PC-3 (cell line): Measurements from ENCODE around the gene FOXB1. TPM values are rescaled to one million over a fixed set of nuclear protein-coding genes. Genes with fewer than 3 reads are reported as not detected.

Source experiments
- ATAC-seq: fragments of 200-7000 bp; cut with Tn5 transposase; 2 replicates; pipeline ENCODE4 v1.9.1; 2020; ENCODE audit warnings: mild to moderate bottlenecking, moderate library complexity
- BruUV-seq: library from RNA; stranded (reverse); fragments of 400-500 nt; replicated peaks from 2 replicates; lab custom pipeline; 2021; lab: Mats Ljungman, UMichigan
- CTCF ChIA-PET: fragments of 300-600 bp; sonication (Branson Sonifier 250); formaldehyde crosslinking; loops from one replicate; lab custom pipeline; 2022; ENCODE audit warnings: antibody characterized with exemption; lab: Charles Lee
- POLR2A ChIA-PET: fragments of 300-600 bp; sonication (Branson Sonifier 250); formaldehyde crosslinking; loops from one replicate; lab custom pipeline; 2022; ENCODE audit warnings: antibody characterized with exemption; ENCODE audit not compliant: unreplicated experiment; lab: Charles Lee
- DNase-seq: peaks from one replicate; pipeline ENCODE4 v3.0.0-alpha.2; 2015
- H2AFZ ChIP-seq: fragments of 300-600 bp; sonication (generic); 2 replicates; pipeline ENCODE4 v1.6.0; 2016; ENCODE audit warnings: antibody characterized with exemption, low read length
- H3F3A ChIP-seq: fragments of 300-600 bp; sonication (generic); one replicate; pipeline ENCODE4 v1.6.0; 2017; ENCODE audit warnings: antibody characterized with exemption, low read length, control low read depth, mild to moderate bottlenecking; ENCODE audit not compliant: unreplicated experiment
- H3K27ac ChIP-seq: fragments of 300-600 bp; sonication (generic); 2 replicates; pipeline ENCODE4 v1.5.1; 2016; ENCODE audit warnings: mild to moderate bottlenecking, low read length
- H3K27me3 ChIP-seq: fragments of 300-600 bp; sonication (generic); 2 replicates; pipeline ENCODE4 v1.6.1; 2016; ENCODE audit warnings: low read length, mixed read lengths
- H3K36me3 ChIP-seq: fragments of 300-600 bp; sonication (generic); 2 replicates; pipeline ENCODE4 v1.6.1; 2016; ENCODE audit warnings: low read depth, mixed run types, low read length, mixed read lengths
- H3K4me1 ChIP-seq: fragments of 300-600 bp; sonication (generic); 2 replicates; pipeline ENCODE4 v1.5.1; 2016; ENCODE audit warnings: low read length; ENCODE audit not compliant: insufficient read depth
- H3K4me2 ChIP-seq: fragments of 300-600 bp; sonication (generic); 2 replicates; pipeline ENCODE4 v1.6.0; 2016; ENCODE audit warnings: low read length
- H3K4me3 ChIP-seq: fragments of 300-600 bp; sonication (generic); 2 replicates; pipeline ENCODE4 v1.5.1; 2016; ENCODE audit warnings: mild to moderate bottlenecking, low read length, mixed read lengths
- H3K79me2 ChIP-seq: fragments of 300-600 bp; sonication (generic); 2 replicates; pipeline ENCODE4 v1.6.1; 2017; ENCODE audit warnings: low read length, mixed read lengths
- H3K9ac ChIP-seq: fragments of 300-600 bp; sonication (generic); 2 replicates; pipeline ENCODE4 v1.6.0; 2016; ENCODE audit warnings: mild to moderate bottlenecking, low read length
- H3K9me2 ChIP-seq: fragments of 300-600 bp; sonication (generic); replicated peaks from 2 replicates; pipeline ENCODE4 v1.6.1; 2016; ENCODE audit warnings: mixed run types, low read length, mixed read lengths
- H3K9me3 ChIP-seq: fragments of 300-600 bp; sonication (generic); 2 replicates; pipeline ENCODE4 v1.6.1; 2016; ENCODE audit warnings: low read length, mixed read lengths
- H4K20me1 ChIP-seq: fragments of 300-600 bp; sonication (generic); 2 replicates; pipeline ENCODE4 v1.6.1; 2016; ENCODE audit warnings: low read length, mixed read lengths
- EZH2 ChIP-seq: fragments of 300-600 bp; sonication (generic); IDR thresholded peaks from one replicate; pipeline ENCODE4 v1.6.1; 2017; ENCODE audit warnings: antibody characterized with exemption, mild to moderate bottlenecking, low read length; ENCODE audit not compliant: unreplicated experiment
- EZH2phosphoT487 ChIP-seq: fragments of 300-600 bp; sonication (generic); IDR thresholded peaks from 2 replicates; pipeline ENCODE4 v1.6.1; 2018; ENCODE audit warnings: mild to moderate bottlenecking, antibody characterized with exemption, low read length, borderline replicate concordance
- intact Hi-C: fragments of 100-400 bp; cut with micrococcal nuclease; formaldehyde crosslinking; loops from 2 replicates; pipeline ENCODE4 v1.9.0; 2023
- total RNA-seq: library from RNA; depleted of rRNA; stranded (reverse); fragments of >200 nt; gene quantifications from 2 replicates; pipeline ENCODE4 v1.2.3, GENCODE V29; 2014
- TF ChIP-seq, protein P1 (sequence below): fragments of 300-600 bp; sonication (generic); conservative IDR thresholded peaks from 2 replicates; pipeline ENCODE4 v1.5.1; 2017; ENCODE audit warnings: antibody characterized with exemption, low read depth, mild to moderate bottlenecking, low read length

The FOXB1 gene
- total RNA-seq, 1 experiment from 2014 or later: not detected

- ChIA-PET CTCF (no interaction called here), POLR2A (no interaction called here)
- TF ChIP-seq EZH2phosphoT487 (no peak), EZH2 (no peak)
- TF ChIP-seq, protein P1, sequence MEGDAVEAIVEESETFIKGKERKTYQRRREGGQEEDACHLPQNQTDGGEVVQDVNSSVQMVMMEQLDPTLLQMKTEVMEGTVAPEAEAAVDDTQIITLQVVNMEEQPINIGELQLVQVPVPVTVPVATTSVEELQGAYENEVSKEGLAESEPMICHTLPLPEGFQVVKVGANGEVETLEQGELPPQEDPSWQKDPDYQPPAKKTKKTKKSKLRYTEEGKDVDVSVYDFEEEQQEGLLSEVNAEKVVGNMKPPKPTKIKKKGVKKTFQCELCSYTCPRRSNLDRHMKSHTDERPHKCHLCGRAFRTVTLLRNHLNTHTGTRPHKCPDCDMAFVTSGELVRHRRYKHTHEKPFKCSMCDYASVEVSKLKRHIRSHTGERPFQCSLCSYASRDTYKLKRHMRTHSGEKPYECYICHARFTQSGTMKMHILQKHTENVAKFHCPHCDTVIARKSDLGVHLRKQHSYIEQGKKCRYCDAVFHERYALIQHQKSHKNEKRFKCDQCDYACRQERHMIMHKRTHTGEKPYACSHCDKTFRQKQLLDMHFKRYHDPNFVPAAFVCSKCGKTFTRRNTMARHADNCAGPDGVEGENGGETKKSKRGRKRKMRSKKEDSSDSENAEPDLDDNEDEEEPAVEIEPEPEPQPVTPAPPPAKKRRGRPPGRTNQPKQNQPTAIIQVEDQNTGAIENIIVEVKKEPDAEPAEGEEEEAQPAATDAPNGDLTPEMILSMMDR: no peak
- Histone ChIP-seq H3K36me3 (no peaks in the 10 kb centered on the region), H3K9me3 (no peaks in the 10 kb centered on the region), H3K27ac (no peak overlapping the region), H4K20me1 (no peaks in the 10 kb centered on the region), H3K9ac (no peak overlapping the region), H3K9me2 (no peaks in the 10 kb centered on the region), H3K4me2 (no peak overlapping the region), H3K79me2 (no peaks in the 10 kb centered on the region), H3K4me1 (no peaks in the 10 kb centered on the region), H3K4me3 (no peak overlapping the region), H3K27me3 (peaks cover 44% of the 10 kb centered on the region), H3F3A (no peaks in the 10 kb centered on the region), H2AFZ (no peak overlapping the region)
- ATAC-seq: no peak
- no peak for DNase-seq
- intact Hi-C loops: no loop called here
- BruUV-seq: no TSS peak
These were observed 38.4 kb upstream of the FOXB1 start for GRCh38 chr15:59965741-59966140.

DNA sequence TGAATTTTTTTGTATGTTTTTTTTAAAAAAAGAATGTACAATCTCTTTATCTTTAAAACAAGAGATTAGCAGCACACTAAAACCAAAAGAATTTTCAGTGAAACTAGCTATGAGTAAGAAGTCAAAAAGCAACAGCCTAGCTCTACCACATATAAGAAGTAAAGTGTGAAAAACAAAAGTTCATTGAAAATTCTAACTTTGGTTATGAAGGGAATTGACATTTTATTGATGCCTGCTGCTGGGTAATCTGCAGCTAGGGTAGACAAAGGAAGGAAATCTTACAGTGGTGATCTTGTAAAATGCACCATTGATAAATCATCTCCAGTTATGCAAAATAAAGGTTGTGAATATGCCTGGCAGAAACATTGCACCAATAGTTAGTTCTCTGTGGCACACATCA lies 37.8 kb upstream of the FOXB1 start:
- peaks cover 44% of the 10 kb centered on the region for H3K27me3 ChIP-seq
- POLR2A ChIA-PET: no interaction called here
- H3K79me2 ChIP-seq: no peaks in the 10 kb centered on the region
- BruUV-seq: no TSS peak
- no peaks in the 10 kb centered on the region for H3K9me3 ChIP-seq
- no peaks in the 10 kb centered on the region for H3K4me1 ChIP-seq
- H3K4me2 ChIP-seq: no peak overlapping the region
- H3K27ac ChIP-seq: no peak overlapping the region
- no peaks in the 10 kb centered on the region for H3F3A ChIP-seq
- H3K36me3 ChIP-seq: no peaks in the 10 kb centered on the region
- intact Hi-C loops: no loop called here
- H2AFZ ChIP-seq: no peak overlapping the region
- H3K9me2 ChIP-seq: no peaks in the 10 kb centered on the region
- CTCF ChIA-PET: no interaction called here
- ATAC-seq (no peak), DNase-seq (no peak)
- H3K4me3 ChIP-seq: no peak overlapping the region
- no peak overlapping the region for H3K9ac ChIP-seq
- H4K20me1 ChIP-seq: no peaks in the 10 kb centered on the region
- no peak for TF ChIP-seq EZH2phosphoT487
- no peak for TF ChIP-seq EZH2
- TF ChIP-seq, protein P1: no peak

- CTCF ChIA-PET: no interaction called here
- no peaks in the 10 kb centered on the region for H4K20me1 ChIP-seq
- H3K9me3 ChIP-seq: no peaks in the 10 kb centered on the region
- no peak overlapping the region for H3K27ac ChIP-seq
- no TSS peak for BruUV-seq
- H3K9ac ChIP-seq: no peak overlapping the region
- H2AFZ ChIP-seq: no peak overlapping the region
- peaks cover 51% of the 10 kb centered on the region for H3K27me3 ChIP-seq
- DNase-seq (no peak), ATAC-seq (no peak)
- H3F3A ChIP-seq: no peaks in the 10 kb centered on the region
- H3K4me2 ChIP-seq: no peak overlapping the region
- H3K36me3 ChIP-seq: no peaks in the 10 kb centered on the region
- no peaks in the 10 kb centered on the region for H3K4me1 ChIP-seq
- H3K9me2 ChIP-seq: no peaks in the 10 kb centered on the region
- POLR2A ChIA-PET: no interaction called here
- TF ChIP-seq EZH2phosphoT487 (no peak), EZH2 (no peak)
- TF ChIP-seq, protein P1: no peak
- no peaks in the 10 kb centered on the region for H3K79me2 ChIP-seq
- no peak overlapping the region for H3K4me3 ChIP-seq
- intact Hi-C loops: no loop called here
These were observed 35.8 kb upstream of the FOXB1 start for GRCh38 chr15:59968314-59968713.
